GM21360 (cell line): Measurements from ENCODE around the gene MAD2L1.
"Not testable (repeated sequence)": the region's sequence is repeated elsewhere in the genome, so short reads cannot be mapped to it uniquely, and the experiment has no call there.

Source experiments
- ATAC-seq: cut with Tn5 transposase; IDR thresholded peaks from one replicate; pipeline ENCODE4 v1.9.1; 2021; ENCODE audit warnings: mild to moderate bottlenecking, moderate library complexity; ENCODE audit not compliant: unreplicated experiment

MAD2L1 gene

GRCh38 chr4:120066517-120067340, at the start of gene MAD2L1:
Gene MAD2L1, minus strand, starts transcription at chr4:120066848. Its CDS starts 114 bp downstream, at chr4:120066734.
- ATAC-seq = peak; percentile 84

DNA sequence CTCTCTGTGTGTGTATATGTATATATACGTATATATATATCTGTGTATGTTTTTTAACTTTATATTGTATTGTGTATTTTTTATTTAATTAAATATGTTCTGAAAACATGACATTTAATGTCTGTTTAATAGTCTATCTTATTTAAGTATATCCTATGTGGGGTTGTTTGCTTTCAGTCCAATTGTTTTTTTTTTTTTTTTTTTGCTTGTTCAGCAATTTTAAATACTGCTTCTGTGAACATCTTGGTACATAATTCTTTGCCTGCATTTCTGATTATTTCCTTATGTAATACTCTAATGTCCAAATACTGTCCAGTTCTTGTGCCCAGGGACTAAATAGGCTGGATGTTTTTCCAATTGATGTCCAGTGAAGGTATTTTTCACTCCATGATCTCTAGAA, 45.1 kb upstream of the MAD2L1 start:
- ATAC-seq = no peak

- ATAC-seq = no peak
Measured at GRCh38 chr4:120109406-120109805, 42.8 kb upstream of the MAD2L1 start.

GRCh38 chr4:120105472-120105871, 38.8 kb upstream of the MAD2L1 start:
- peak; percentile 90 for ATAC-seq

DNA sequence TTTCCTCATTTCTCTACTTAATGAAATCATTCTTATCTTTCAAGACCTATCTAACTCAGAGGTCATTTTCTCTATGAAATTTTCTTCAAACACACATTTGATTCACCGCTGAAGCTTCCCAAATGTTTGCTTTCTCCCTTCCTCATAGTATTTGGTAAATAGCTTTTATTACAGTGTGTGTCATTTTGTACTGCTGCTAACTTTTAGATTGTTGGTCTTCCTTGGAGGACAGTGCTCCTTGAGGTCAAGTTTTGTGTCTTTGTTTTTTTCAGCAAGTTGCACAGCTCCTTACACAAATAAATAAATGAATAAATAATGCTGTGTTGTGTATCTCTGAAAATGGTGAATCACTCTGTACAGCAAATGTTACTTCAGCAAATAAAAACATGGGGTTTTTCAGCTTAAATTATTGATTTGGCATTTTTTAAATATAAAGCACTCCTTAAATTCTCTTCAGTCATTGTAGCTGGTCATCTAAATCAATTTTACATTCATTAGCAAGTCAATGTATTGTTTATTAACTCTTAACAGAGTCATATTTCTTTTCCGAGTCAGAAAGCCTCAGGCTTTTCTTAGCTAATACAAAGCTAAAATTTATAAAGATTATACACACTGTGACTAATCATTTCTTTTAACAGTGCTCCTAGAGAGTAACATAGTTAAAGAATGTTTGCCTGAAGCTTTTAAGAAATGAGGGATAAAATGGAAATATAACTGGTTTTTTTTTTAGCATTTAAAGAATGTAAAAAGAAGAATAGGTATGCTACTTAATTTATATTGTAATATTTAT, 30.1 kb upstream of the MAD2L1 start:
- ATAC-seq = no peak

DNA sequence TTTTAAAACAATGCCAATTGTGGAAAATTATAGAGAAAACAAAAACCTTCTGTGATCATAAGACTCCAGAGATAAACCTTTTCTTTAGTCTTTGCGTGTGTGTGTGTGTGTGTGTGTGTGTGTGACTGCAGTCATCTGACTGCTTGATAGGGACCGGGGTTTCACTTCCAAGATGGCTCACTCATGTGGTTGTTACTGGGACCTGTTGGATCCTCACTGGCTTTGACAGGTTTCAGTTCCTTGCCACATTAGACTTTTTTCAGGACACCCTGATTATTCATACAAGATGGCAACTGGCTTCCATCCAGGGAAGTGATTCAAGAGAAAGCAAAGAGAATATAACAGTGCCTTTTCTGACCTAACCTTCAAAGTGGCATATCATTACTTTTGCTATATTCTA, 21.9 kb upstream of the MAD2L1 start:
- ATAC-seq = no peak

- ATAC-seq = not testable (repeated sequence)
Measured at GRCh38 chr4:120088066-120088465, 21.4 kb upstream of the MAD2L1 start.

GRCh38 chr4:120085705-120086104, 19.1 kb upstream of the MAD2L1 start:
- no peak for ATAC-seq

DNA sequence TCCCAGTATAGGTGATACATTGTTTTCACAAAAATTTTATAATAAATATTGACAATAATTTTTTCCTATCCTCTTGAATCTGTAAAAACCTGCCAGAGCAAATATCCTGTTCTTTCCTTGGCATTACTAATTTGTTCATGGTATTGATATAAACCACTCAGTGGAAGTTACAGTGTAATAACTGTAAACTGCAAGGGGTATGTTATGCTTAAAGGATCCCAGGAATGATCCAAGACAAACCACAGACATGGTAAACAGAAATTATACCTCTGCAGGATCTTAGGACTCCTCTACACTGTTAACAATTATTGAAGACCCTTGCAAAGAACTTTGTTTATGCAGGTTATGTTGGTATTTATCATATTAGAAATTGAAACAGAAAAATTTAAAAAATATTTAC, 17.7 kb upstream of the MAD2L1 start:
- ATAC-seq = no peak

- ATAC-seq = no peak
Measured at GRCh38 chr4:120083152-120083551, 16.5 kb upstream of the MAD2L1 start.

DNA sequence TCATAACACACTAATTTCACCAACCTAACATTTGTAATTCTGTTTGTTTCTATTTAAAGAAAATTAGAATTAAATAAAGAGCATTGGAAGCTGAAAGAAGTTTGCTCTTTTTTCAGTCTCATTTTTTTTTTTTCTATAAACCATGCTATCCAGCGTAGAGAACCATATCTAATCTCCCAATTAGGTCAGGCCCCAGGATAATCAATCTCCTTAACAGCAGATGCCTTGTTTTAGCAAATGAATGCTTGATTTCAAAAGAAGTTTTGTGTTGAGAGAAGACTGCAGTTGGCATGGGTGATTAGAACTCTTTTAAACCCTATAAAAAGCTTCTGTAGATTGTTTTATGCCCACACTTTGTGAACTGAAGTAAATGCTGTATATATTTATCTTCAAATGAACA, 15.6 kb upstream of the MAD2L1 start:
- ATAC-seq = no peak

GRCh38 chr4:120081726-120082125, 15.1 kb upstream of the MAD2L1 start:
- ATAC-seq = no peak

DNA sequence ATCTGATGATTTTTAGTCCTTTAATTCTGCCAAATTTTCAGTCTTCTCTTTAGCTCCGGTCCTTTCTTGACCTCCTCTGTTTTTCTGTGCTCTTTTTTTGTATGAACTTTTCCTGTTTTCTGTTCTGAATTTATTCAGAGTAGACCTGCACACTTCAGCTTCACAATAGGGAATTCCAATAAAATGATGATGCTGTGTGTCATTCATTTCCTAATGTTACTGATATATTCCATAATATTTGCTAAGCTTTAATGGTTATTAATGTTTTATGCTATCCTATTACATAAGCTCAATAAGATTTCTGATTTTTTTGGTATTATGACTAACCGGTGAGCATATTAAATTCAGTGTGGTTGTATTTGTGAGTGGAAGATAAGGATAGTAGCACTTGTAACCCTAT, 13.9 kb upstream of the MAD2L1 start:
- ATAC-seq = no peak

DNA sequence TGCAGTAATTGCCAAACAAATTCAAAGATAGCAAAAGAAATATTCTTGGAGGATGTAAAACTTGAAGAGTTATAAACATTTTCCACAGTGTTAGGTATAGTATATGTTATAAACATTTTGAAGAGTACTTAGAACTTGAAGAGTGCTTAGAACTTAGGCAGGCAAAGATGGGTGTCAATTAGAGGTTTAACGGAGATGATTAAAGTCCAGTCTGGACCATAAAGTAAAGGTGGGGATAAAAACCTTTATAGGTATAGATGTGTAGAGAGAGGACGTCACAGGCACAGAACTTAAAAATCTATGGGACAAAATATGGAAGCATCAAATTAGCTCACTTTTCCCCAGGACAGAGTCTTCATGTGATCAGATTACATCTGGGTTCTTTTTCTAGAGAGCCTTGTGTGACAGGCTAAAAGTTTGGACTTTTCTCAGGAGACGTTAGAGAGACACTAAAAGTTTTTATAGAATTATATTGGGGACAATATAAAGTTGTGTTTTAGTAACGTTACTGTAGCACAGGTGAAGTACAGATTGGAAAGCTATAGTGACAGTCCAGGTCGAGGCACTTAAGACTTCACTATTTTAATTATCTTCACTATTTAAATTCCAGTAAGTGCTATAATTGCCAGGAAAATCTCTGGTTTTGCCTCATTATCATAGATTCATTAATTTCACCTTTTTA, 13.3 kb upstream of the MAD2L1 start:
- no peak for ATAC-seq

DNA sequence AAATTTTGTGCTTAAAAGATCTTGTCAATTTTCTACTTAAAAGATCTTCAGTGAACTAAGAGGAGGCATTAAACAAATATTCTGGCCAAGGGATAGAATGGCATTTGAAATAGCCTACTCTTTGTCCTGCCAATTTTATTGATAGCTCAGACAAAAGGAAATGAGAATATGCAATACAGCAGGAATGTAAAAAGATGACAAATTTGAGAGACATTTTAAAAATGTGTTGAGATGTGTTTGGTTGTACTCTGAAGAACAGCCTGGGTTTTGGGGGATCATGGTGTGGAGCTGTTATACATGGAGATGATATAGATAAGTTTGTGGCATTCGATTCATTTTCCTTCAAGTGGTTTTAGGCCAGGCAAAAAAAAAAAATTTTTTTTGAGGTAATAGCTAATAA, 11.6 kb upstream of the MAD2L1 start:
- no peak for ATAC-seq

DNA sequence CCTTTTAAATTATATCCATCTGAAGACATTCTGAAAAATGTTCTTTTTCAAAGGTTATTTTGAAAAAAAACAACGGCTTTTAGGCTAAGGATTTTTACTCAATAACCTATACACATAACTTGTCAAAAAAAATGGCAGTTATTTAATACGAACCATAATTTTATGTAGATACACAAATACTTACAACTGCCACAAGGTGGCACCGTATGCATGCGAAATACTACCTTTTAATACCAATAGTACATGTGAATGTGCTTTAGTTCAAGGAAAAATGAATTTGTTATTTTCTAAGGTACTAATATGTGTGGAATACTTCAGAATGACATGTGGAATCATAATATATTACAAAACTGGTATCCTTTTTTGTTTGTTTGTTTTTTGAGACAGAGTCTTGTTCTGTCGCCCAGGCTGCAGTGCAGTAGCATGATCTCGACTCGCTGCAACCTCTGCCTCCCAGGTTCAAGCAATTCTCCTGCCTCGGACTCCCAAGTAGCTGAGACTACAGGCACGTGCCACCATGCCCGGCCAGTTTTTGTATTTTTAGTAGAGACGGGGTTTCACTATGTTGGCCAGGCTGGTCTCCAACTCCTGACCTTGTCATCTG, 4.6 kb upstream of the MAD2L1 start:
- peak; percentile 16 for ATAC-seq

GRCh38 chr4:120070196-120070595, 3.5 kb upstream of the MAD2L1 start:
- no peak for ATAC-seq

GRCh38 chr4:120065974-120066516, 603 bp downstream of the MAD2L1 start:
- ATAC-seq = no peak

DNA sequence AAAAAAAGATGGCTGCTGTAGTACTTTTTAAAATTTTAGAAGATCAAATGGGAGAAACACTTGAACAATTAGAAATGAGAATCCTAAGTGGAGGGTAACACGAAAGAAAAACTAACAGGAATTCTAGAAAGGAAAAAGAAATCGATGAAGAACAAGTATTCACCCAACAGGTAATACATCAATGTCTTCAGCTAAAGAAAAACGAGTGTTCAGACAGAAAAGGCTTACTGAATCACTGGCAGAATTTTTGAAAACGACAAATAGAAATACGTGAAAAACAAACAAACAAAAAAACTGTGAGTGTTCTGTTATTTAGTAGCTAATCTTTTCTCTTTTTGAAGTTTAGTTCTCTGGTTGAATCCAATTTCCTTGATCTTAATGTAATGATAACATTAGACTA, 1.8 kb downstream of the MAD2L1 start:
- ATAC-seq = no peak

GRCh38 chr4:120063711-120064110, 2.9 kb downstream of the MAD2L1 start:
- ATAC-seq = not testable (repeated sequence)

DNA sequence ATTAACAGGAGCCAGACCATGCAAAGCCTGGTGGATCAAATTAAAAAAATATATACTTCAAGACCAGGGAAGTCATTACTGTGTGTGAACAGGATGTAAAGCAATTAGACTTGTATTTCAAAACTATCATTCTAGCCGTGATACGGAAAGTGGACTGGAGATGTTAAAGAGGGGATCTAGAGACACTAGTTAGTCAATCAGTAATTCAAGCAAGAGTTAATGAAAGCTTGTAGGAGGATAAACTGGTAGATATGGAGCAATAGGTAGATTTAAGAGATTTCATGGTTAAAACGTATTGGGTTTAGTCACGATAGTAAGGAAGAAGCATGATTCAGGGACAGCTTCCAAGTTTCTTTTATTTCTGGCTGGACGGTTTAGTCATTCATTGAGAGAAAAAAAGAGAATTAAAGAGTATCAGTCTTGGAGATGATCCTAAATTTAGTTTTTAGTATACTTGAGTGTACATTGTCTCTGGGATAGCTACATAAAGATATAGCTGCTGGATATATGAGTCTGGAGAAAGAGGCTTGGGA, 3.9 kb downstream of the MAD2L1 start:
- ATAC-seq = no peak
